PC-9 (cell line): ENCODE data around the gene NIBAN1.

Experiments
- CTCF ChIP-seq: fragments of 200-600 bp; sonication (generic); conservative IDR thresholded peaks from 2 replicates; pipeline ENCODE4 v1.6.1; 2017; ENCODE audit warnings: mixed run types, antibody characterized with exemption, mild to moderate bottlenecking, moderate library complexity
- EZH2 ChIP-seq: fragments of 200-600 bp; sonication (generic); IDR thresholded peaks from 2 replicates; pipeline ENCODE4 v1.8.0; 2017; ENCODE audit warnings: antibody characterized with exemption, low read depth

DNA sequence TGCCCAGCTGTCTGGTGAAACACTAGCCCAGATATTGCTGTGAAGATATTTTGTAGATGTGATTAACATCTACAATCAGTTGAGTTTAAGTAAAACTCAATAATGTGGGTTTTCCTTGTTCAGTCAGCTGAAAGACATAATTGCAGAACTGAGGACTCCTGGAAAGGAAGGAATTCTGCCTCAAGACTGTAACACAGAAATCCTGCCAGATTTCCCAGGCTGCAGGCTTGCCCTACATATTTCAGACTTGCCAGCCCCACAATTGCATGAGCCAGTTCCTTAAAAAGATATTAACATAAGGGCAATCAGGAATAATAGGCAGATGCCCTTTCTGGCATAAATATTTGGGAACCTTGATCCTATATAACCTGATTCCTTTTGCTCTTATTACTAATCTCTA, 14.2 kb upstream of the NIBAN1 start:
- no peak for TF ChIP-seq CTCF
- no peak for TF ChIP-seq EZH2
